ENCODE measurements around the gene CRYBA2. TPM values are rescaled to one million over a fixed set of nuclear protein-coding genes. Genes with fewer than 3 reads are reported as not detected.

The CRYBA2 gene
- total and polyA plus RNA-seq, 2 of the 8 experiments (the other 6 are each of a cell fraction or from before 2014, with no cell fraction given), result not detected

- Histone ChIP-seq H3K4ac (replicated peaks; ENCODE audit: insufficient read length, low read depth, low read length) (no peak overlapping the region), H3K9me3 (ENCODE audit: insufficient read depth in 2 of 2, low read depth in 1 of 2, low read length in 1 of 2) (no peaks in the 10 kb centered on the region), H3K14ac (ENCODE audit: insufficient read length) (no peak overlapping the region), H2AK5ac (ENCODE audit: low read depth, low read length) (no peak overlapping the region), H4K8ac (ENCODE audit: extremely low read depth, insufficient read depth, low read length) (no peak overlapping the region; the same call in 1 of the 2 replicates), H2BK5ac (ENCODE audit: low read depth, low read length) (no peak overlapping the region), H3K36me3 (ENCODE audit: control insufficient read depth in 2 of 4, insufficient read depth in 4 of 4, low read length in 3 of 4) (peaks cover 0 to 11% (median 0%) of the 10 kb centered on the region in 4 experiments; a peak in 1 of 8 replicates), H3K23me2 (ENCODE audit: low read depth, low read length) (peaks cover 8% of the 10 kb centered on the region; the same call in 1 of the 2 replicates), H2BK12ac (ENCODE audit: low read depth, low read length) (no peak overlapping the region), H3K23ac (ENCODE audit: insufficient read length) (no peak overlapping the region), H3K9ac (replicated peaks in 1 of 4; ENCODE audit: extremely low read depth in 1 of 4, low read depth in 3 of 4, low read length in 3 of 4) (no peak overlapping the region), H3K4me1 (replicated peaks in 1 of 4; ENCODE audit: control insufficient read depth in 3 of 4, insufficient read depth in 4 of 4, low read length in 3 of 4) (peaks cover 0 to 52% (median 30%) of the 10 kb centered on the region in 4 experiments; a peak in 6 of 7 replicates), H3K56ac (replicated peaks; ENCODE audit: insufficient read length, low read depth, low read length) (no peak overlapping the region), H4K91ac (replicated peaks; ENCODE audit: insufficient read length, low read length) (no peak overlapping the region), H2BK120ac (replicated peaks; ENCODE audit: low read depth, low read length) (no peak overlapping the region), H3K27ac (ENCODE audit: low read depth, low read length) (no peak overlapping the region), H3K4me3 (ENCODE audit: extremely low read depth in 1 of 4, insufficient read depth in 2 of 4, low read depth in 3 of 4, low read length in 4 of 4) (no peak overlapping the region), H4K20me1 (replicated peaks in 1 of 2; ENCODE audit: control insufficient read depth in 1 of 2, insufficient read depth in 2 of 2, low read length in 2 of 2) (peaks cover 19 to 22% of the 10 kb centered on the region in 2 experiments), H2BK20ac (ENCODE audit: low read length) (no peak overlapping the region), H3K4me2 (ENCODE audit: insufficient read depth in 1 of 2, low read depth in 2 of 2, low read length in 2 of 2) (no peak overlapping the region), H3K79me1 (ENCODE audit: low read depth, low read length) (no peaks in the 10 kb centered on the region), H4K5ac (ENCODE audit: insufficient read length, low read depth, low read length) (no peak overlapping the region), H2BK15ac (ENCODE audit: low read length) (no peak overlapping the region), H3K27me3 (replicated peaks in 1 of 4; ENCODE audit: control insufficient read depth in 3 of 4, extremely low read depth in 1 of 4, insufficient read depth in 3 of 4, low read length in 3 of 4) (peaks cover 97 to 100% (median 99%) of the 10 kb centered on the region in 4 experiments), H2AFZ (ENCODE audit: low read length) (no peak overlapping the region), H3K79me2 (ENCODE audit: control insufficient read depth in 1 of 2, insufficient read depth in 2 of 2, low read length in 2 of 2) (no peaks in the 10 kb centered on the region), H3K18ac (ENCODE audit: extremely low read depth, low read length) (no peak overlapping the region)
- CTCF ChIA-PET (ENCODE audit: partially characterized antibody), result interaction anchor here (1.3 to 19.5 kb wide), 7 partner anchors 8 to 123 kb away, joined by 3 to 284 read pairs (median 92); partner anchors contain the start of gene FEV
- WGBS, 2 experiments (ENCODE audit: extremely low coverage in 1 of 2, insufficient coverage in 1 of 2, insufficient read length in 1 of 2, insufficient replicate concordance in 2 of 2, low coverage in 1 of 2, low lambda C conversion rate in 2 of 2, missing lambda C conversion rate in 1 of 2), result 80% methylated on average over 1 of the region's 2 CpGs; no CpG with 5 or more reads in 1 of the 2 experiments
- POLR2A ChIA-PET (ENCODE audit: partially characterized antibody), result no interaction called here
- no peak for DNase-seq (ENCODE audit: low read depth in 1 of 2, low spot score in 2 of 2)
- TF ChIP-seq CREB1 (IDR thresholded peaks at IDR 0.05) (no peak), SP1 (IDR thresholded peaks at IDR 0.05; ENCODE audit: low read depth, low read length) (no peak), BRCA1 (IDR thresholded peaks at IDR 0.05; ENCODE audit: low read depth, low read length) (no peak), BACH1 (IDR thresholded peaks at IDR 0.05; ENCODE audit: low read length) (no peak), SAP30 (IDR thresholded peaks at IDR 0.05; ENCODE audit: insufficient read depth, insufficient replicate concordance, low read length) (no peak), SIRT6 (IDR thresholded peaks at IDR 0.05; ENCODE audit: low read length) (no peak), KDM5A (IDR thresholded peaks at IDR 0.05; ENCODE audit: low read length) (no peak), GTF2F1 (IDR thresholded peaks at IDR 0.05; ENCODE audit: borderline replicate concordance, low read depth, low read length) (no peak), POLR2A (IDR thresholded peaks at IDR 0.05; ENCODE audit: control extremely low read depth in 1 of 2, low read depth in 2 of 2, low read length in 2 of 2) (no peak), TEAD4 (IDR thresholded peaks at IDR 0.05; ENCODE audit: low read depth, low read length) (no peak)
- no peak for FAIRE-seq
Measured at GRCh38 chr2:218997731-218998130, 4.5 kb upstream of the CRYBA2 start.
